ENCODE measurements around the gene TMEM132D. TPM values are rescaled to one million over a fixed set of nuclear protein-coding genes. Genes with fewer than 3 reads are reported as not detected.

TMEM132D gene
- total and polyA plus RNA-seq, 2 donors from 2014 or later = 0.13 TPM; not detected in 1

DNA sequence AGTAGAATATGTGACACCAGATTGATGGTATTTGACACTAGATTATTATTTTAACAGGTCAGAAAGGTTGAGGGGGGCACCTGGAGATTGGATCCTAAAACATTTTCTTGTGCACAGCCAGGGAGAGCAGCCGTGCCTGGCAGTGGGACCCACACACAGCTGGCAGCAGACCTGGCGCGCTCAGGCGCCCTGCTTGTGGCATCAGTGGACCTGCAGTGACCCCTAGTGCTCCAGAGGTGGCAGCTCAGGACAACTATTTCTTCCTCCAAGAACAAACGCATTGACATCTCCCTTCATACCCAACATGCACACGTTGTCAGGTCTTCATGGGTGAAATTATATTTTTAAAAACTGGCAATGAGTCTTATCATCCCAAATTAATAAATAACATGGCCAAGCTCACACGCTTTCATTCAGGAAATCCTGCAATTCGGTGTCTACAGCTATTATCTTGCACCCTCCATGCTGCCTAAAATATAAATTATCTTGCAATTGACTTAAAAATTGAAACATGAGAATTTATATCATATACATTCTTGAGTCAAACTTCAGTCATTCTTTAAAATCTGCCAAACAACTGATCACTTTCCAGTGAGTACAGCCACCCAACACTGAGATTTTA lies 7.7 kb upstream of the TMEM132D start:
- TF ChIP-seq, protein P1, sequence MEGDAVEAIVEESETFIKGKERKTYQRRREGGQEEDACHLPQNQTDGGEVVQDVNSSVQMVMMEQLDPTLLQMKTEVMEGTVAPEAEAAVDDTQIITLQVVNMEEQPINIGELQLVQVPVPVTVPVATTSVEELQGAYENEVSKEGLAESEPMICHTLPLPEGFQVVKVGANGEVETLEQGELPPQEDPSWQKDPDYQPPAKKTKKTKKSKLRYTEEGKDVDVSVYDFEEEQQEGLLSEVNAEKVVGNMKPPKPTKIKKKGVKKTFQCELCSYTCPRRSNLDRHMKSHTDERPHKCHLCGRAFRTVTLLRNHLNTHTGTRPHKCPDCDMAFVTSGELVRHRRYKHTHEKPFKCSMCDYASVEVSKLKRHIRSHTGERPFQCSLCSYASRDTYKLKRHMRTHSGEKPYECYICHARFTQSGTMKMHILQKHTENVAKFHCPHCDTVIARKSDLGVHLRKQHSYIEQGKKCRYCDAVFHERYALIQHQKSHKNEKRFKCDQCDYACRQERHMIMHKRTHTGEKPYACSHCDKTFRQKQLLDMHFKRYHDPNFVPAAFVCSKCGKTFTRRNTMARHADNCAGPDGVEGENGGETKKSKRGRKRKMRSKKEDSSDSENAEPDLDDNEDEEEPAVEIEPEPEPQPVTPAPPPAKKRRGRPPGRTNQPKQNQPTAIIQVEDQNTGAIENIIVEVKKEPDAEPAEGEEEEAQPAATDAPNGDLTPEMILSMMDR (IDR thresholded peaks at IDR 0.05; ENCODE audit: borderline replicate concordance, extremely low read depth, insufficient read depth) = peak; percentile 79
- no peak overlapping the region for H3K27ac ChIP-seq (ENCODE audit: low read depth in 2 of 2, low read length in 2 of 2)
- FAIRE-seq (no peak), DNase-seq (peak in 4 of 5 donors; percentile 78 to 82 (median 81))
- no peak overlapping the region for H3K4me3 ChIP-seq (ENCODE audit: low read length in 3 of 3)
- H3K9ac ChIP-seq (ENCODE audit: low read length in 3 of 3) = no peak overlapping the region
- H3K36me3 ChIP-seq (ENCODE audit: control insufficient read depth in 2 of 3, insufficient read depth in 3 of 3, low read length in 3 of 3) = no peaks in the 10 kb centered on the region
- no peaks in the 10 kb centered on the region for H3K27me3 ChIP-seq (ENCODE audit: control insufficient read depth, insufficient read depth, low read length)
- H3K9me3 ChIP-seq (ENCODE audit: control insufficient read depth in 2 of 3, insufficient read depth in 1 of 3, low read length in 3 of 3) = no peaks in the 10 kb centered on the region
- no peaks in the 10 kb centered on the region for H3K4me1 ChIP-seq (ENCODE audit: control insufficient read depth in 2 of 3, insufficient read depth in 2 of 3, low read depth in 1 of 3, low read length in 3 of 3)
- intact Hi-C loops (cut with DNase I) = no loop called here

DNA sequence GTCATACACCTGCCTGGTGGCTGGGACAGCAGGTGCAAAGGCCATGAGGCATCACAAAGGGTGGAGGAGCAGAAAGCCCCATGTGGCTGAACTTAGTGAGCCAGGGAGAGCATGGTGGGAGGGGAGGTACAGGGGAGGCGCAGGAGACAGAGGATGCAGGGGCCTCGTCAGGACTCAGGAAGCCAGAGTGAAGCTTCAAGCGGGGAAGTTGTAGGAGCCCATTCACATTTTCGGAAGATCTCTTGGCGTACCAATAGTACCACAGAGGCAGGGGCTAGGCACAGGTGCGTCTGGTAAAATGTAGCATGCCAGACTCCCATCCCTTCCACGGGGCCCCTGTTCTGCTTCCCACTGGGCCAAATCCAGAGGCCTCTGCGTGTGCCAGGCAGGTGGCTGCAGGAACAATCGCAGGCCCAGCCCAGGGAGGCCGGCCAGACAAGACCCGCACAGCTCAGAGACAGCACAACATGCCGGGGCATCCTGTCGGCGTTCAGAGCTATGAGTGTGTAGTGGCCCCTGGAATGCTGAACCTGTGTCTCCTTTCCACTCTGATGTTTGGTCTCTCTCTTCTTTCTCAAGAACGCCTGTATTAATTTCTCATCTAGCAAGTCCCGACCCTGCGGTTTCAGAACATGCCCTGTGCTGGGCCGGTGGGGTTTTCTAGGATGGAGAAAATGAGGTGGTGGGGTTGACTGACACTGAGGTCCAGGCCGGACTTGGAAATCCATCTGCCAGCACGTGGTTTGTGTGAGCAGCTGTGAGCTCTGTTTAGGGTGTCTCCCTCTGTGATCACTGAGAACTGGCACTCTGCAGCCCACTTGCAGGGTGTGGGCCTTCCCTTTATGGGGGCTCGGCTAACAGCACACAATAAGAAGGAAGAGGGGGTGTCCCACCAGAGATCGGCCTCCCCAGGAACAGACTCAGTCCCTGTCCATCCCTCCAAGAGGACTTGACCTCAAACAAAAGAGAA lies 5.5 kb upstream of the TMEM132D start:
- no peak for FAIRE-seq
- no peak for DNase-seq
- Histone ChIP-seq H3K27me3 (ENCODE audit: control insufficient read depth, insufficient read depth, low read length) (peaks cover 5% of the 10 kb centered on the region), H3K9ac (ENCODE audit: low read length in 3 of 3) (no peak overlapping the region), H3K4me3 (ENCODE audit: low read length in 3 of 3) (no peak overlapping the region), H3K4me1 (ENCODE audit: control insufficient read depth in 2 of 3, insufficient read depth in 2 of 3, low read depth in 1 of 3, low read length in 3 of 3) (no peaks in the 10 kb centered on the region), H3K27ac (ENCODE audit: low read depth in 2 of 2, low read length in 2 of 2) (no peak overlapping the region), H3K9me3 (ENCODE audit: control insufficient read depth in 2 of 3, insufficient read depth in 1 of 3, low read length in 3 of 3) (no peaks in the 10 kb centered on the region), H3K36me3 (ENCODE audit: control insufficient read depth in 2 of 3, insufficient read depth in 3 of 3, low read length in 3 of 3) (no peaks in the 10 kb centered on the region)
- TF ChIP-seq, protein P1 (IDR thresholded peaks at IDR 0.05; ENCODE audit: borderline replicate concordance, extremely low read depth, insufficient read depth) = no peak
- intact Hi-C loops (cut with DNase I) = no loop called here

DNA sequence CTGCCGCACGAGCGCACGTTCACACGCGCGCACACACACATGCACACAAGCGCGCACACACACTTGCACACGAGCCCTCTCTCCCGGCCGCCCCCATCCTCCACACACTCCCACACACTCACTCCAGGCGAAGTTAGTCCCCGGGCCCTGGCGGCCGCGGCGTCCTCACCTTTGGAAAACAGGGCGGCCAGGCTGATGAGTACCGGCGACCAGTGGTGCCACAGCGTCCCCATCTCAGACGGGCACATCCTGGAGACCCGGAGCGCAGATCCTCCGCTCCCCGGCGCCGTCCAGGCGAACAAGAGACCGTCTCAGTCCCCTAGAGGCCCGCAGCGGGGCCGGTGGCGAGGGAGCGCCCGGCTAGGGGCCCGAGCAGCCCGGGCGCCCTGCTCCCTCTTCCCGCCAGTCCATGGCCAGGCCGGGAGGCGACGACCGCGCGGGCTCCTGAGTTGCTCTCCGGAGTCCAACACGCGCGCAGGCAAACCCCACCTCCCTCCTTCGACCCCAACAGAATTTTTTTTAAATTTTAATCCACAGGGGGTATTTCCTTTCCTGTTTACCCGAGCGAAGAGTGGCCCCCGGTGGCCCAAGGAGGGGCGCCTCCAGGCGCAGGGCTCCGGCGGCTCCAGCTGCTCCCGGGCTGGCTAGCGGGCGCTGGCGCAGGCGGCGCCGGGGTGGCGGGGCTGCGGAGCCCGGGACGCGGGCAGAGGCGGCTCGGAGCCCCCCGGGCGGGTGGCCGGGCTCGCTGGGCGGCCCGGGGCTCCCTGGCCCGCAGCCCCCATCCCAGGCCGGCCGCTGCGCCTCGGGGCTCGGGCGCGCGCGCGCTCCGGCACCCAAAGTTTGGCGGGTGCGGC lies 506 bp downstream of the TMEM132D start:
- intact Hi-C loops (cut with DNase I) = no loop called here
- TF ChIP-seq, protein P1 (IDR thresholded peaks at IDR 0.05; ENCODE audit: borderline replicate concordance, extremely low read depth, insufficient read depth) = no peak
- H3K9ac ChIP-seq (ENCODE audit: low read length in 3 of 3) = no peak overlapping the region
- FAIRE-seq (no peak), DNase-seq (peak; percentile 43 to 63 (median 51))
- H3K4me3 ChIP-seq (ENCODE audit: low read length in 3 of 3) = no peak overlapping the region
- peaks cover 14% of the 10 kb centered on the region for H3K27me3 ChIP-seq (ENCODE audit: control insufficient read depth, insufficient read depth, low read length)
- H3K9me3 ChIP-seq (ENCODE audit: control insufficient read depth in 2 of 3, insufficient read depth in 1 of 3, low read length in 3 of 3) = no peaks in the 10 kb centered on the region
- H3K36me3 ChIP-seq (ENCODE audit: control insufficient read depth in 2 of 3, insufficient read depth in 3 of 3, low read length in 3 of 3) = no peaks in the 10 kb centered on the region
- H3K4me1 ChIP-seq (ENCODE audit: control insufficient read depth in 2 of 3, insufficient read depth in 2 of 3, low read depth in 1 of 3, low read length in 3 of 3) = no peaks in the 10 kb centered on the region
- no peak overlapping the region for H3K27ac ChIP-seq (ENCODE audit: low read depth in 2 of 2, low read length in 2 of 2)

Data from kidney (tissue), 14 donors.